HG02970 (cell line): ENCODE results near the gene NOTUM.

Experiments used
- ATAC-seq: cut with Tn5 transposase; IDR thresholded peaks from one replicate; pipeline ENCODE4 v1.9.1; 2021; ENCODE audit warnings: mild to moderate bottlenecking, moderate library complexity, moderate number of reproducible peaks; ENCODE audit not compliant: unreplicated experiment, low FRiP score

The NOTUM gene

GRCh38 chr17:81926451-81927151, 34.4 kb downstream of the NOTUM start:
- ATAC-seq, result peak; percentile 21

- ATAC-seq, result no peak
These were observed 35.0 kb downstream of the NOTUM start for GRCh38 chr17:81925860-81926450.

GRCh38 chr17:81924557-81925532, 36.1 kb downstream of the NOTUM start:
- ATAC-seq, result no peak

GRCh38 chr17:81923302-81924260, 37.4 kb downstream of the NOTUM start:
- ATAC-seq, result no peak

- ATAC-seq, result no peak
These were observed 38.3 kb downstream of the NOTUM start for GRCh38 chr17:81922566-81923301.

GRCh38 chr17:81921996-81922565, 38.9 kb downstream of the NOTUM start:
- ATAC-seq, result no peak

GRCh38 chr17:81921537-81921862, 39.5 kb downstream of the NOTUM start:
- ATAC-seq, result no peak

GRCh38 chr17:81920612-81921536, 40.1 kb downstream of the NOTUM start:
- no peak for ATAC-seq

- no peak for ATAC-seq
These were observed 42.0 kb downstream of the NOTUM start for GRCh38 chr17:81918832-81919545.

- ATAC-seq, result peak; percentile 10
These were observed 42.7 kb downstream of the NOTUM start for GRCh38 chr17:81918333-81918669.

- ATAC-seq, result peak; percentile 67
These were observed 43.2 kb downstream of the NOTUM start, which contains the start of gene SIRT7 for GRCh38 chr17:81917565-81918332. SIRT7 (minus strand) TSS chr17:81918176; CDS start chr17:81918131, 45 bp downstream.

- ATAC-seq, result no peak
These were observed 44.6 kb downstream of the NOTUM start for GRCh38 chr17:81916234-81917001.

GRCh38 chr17:81915331-81915730, 45.7 kb downstream of the NOTUM start:
- no peak for ATAC-seq

- ATAC-seq, result no peak
These were observed 46.7 kb downstream of the NOTUM start for GRCh38 chr17:81914103-81914850.

GRCh38 chr17:81913394-81914102, 47.4 kb downstream of the NOTUM start:
- no peak for ATAC-seq
